Measurements from ENCODE around the gene SAPCD2.

DNA sequence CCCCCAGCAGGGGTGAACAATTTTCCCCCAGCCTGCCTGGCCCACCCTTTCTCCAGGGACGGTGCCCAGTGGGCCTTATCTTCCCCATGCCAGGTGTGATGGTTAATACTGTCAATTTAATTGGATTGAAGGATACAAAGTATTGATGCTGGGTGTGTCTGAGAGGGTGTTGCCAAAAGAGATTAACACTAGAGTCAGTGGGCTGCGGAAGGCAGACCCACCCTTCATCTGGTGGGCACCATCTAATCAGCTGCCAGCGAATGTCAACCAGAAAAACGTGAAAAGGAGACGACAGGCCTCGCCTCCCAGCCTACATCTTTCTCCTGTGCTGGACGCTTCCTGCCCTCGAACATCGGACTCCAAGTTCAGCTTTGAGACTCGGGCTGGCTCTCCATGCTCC, 32.9 kb downstream of the SAPCD2 start:
- TF ChIP-seq, protein P1, sequence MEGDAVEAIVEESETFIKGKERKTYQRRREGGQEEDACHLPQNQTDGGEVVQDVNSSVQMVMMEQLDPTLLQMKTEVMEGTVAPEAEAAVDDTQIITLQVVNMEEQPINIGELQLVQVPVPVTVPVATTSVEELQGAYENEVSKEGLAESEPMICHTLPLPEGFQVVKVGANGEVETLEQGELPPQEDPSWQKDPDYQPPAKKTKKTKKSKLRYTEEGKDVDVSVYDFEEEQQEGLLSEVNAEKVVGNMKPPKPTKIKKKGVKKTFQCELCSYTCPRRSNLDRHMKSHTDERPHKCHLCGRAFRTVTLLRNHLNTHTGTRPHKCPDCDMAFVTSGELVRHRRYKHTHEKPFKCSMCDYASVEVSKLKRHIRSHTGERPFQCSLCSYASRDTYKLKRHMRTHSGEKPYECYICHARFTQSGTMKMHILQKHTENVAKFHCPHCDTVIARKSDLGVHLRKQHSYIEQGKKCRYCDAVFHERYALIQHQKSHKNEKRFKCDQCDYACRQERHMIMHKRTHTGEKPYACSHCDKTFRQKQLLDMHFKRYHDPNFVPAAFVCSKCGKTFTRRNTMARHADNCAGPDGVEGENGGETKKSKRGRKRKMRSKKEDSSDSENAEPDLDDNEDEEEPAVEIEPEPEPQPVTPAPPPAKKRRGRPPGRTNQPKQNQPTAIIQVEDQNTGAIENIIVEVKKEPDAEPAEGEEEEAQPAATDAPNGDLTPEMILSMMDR (IDR thresholded peaks at IDR 0.05) = no peak
- TF ChIP-seq POLR2A (IDR thresholded peaks at IDR 0.05) = no peak
